WERI-Rb-1 (cell line): ENCODE measurements around the gene WEE2.

ENCODE experiments used
- DNase-seq: peaks from one replicate; pipeline ENCODE4 v3.0.0-alpha.2; 2020
- H3K27ac ChIP-seq: fragments of 250-450 bp; sonication (Bioruptor Pico); 2 replicates; pipeline ENCODE4 v1.5.1; 2020; ENCODE audit warnings: mild to moderate bottlenecking, moderate library complexity
- H3K27me3 ChIP-seq: fragments of 250-450 bp; sonication (Bioruptor Pico); 2 replicates; pipeline ENCODE4 v1.5.1; 2021; ENCODE audit warnings: mild to moderate bottlenecking, low read depth, moderate library complexity; ENCODE audit not compliant: insufficient read depth, severe bottlenecking
- H3K36me3 ChIP-seq: fragments of 250-450 bp; sonication (Bioruptor Pico); 2 replicates; pipeline ENCODE4 v1.5.1; 2020; ENCODE audit warnings: mild to moderate bottlenecking, moderate library complexity
- H3K4me3 ChIP-seq: 2 replicates; pipeline ENCODE4 v1.5.1; 2011; ENCODE audit warnings: low read depth, mild to moderate bottlenecking, control low read depth, low read length
- H3K9me3 ChIP-seq: fragments of 250-450 bp; sonication (Bioruptor Pico); 2 replicates; pipeline ENCODE4 v1.5.1; 2021; ENCODE audit warnings: mild to moderate bottlenecking, moderate library complexity; ENCODE audit not compliant: severe bottlenecking
- TF ChIP-seq, protein P1 (sequence below): IDR thresholded peaks from 2 replicates; pipeline ENCODE4 v1.5.1; 2011; ENCODE audit warnings: low read depth, mild to moderate bottlenecking, control low read depth, inconsistent platforms, low read length

WEE2 gene

DNA sequence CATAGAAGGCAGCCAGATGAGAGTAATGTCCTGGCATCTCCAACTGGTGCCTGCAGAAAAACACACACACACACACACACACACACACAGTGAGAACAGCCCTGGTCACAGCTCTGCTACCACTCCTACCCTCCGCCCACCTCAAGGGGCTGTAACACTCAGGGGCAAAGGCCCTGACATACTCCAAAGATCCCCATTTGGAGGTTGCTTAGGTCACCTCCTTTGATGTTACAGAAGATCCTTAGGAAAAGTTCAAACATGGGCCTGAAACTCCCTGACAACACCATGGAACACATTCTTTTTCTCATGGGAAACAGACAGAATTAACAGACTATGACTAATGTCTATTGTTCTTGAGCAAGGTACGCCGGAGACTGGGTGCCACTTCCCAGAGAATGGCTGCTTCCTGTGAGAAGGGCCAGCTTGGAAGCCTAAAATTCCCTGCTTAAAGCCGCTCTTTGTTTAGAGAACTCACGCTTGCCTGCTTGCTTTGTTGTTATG lies 33.9 kb upstream of the WEE2 start:
- Histone ChIP-seq H3K4me3 (no peak overlapping the region), H3K27me3 (no peaks in the 10 kb centered on the region), H3K36me3 (no peaks in the 10 kb centered on the region), H3K9me3 (no peaks in the 10 kb centered on the region), H3K27ac (no peak overlapping the region)
- TF ChIP-seq, protein P1, sequence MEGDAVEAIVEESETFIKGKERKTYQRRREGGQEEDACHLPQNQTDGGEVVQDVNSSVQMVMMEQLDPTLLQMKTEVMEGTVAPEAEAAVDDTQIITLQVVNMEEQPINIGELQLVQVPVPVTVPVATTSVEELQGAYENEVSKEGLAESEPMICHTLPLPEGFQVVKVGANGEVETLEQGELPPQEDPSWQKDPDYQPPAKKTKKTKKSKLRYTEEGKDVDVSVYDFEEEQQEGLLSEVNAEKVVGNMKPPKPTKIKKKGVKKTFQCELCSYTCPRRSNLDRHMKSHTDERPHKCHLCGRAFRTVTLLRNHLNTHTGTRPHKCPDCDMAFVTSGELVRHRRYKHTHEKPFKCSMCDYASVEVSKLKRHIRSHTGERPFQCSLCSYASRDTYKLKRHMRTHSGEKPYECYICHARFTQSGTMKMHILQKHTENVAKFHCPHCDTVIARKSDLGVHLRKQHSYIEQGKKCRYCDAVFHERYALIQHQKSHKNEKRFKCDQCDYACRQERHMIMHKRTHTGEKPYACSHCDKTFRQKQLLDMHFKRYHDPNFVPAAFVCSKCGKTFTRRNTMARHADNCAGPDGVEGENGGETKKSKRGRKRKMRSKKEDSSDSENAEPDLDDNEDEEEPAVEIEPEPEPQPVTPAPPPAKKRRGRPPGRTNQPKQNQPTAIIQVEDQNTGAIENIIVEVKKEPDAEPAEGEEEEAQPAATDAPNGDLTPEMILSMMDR, result no peak
- no peak for DNase-seq

DNA sequence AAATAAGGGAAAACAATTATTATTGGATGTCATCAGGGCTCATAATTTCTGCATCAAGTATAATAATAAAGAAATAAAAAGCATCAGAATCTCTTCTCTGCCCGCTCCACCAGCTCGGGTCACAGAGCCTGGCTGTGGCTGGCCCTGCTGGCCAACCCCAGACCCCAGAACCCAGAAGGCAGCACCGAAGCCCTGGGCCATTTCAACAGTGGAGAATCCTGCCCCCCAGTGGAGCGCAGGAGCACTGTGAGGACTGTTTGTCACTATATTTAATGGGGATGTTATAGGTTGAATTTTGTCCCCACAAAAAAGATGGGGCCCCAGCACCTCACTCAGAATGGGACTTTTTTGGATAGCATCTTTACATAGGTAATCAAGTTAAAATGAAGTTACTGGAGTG lies 33.5 kb upstream of the WEE2 start:
- peak; percentile 20 for DNase-seq

DNA sequence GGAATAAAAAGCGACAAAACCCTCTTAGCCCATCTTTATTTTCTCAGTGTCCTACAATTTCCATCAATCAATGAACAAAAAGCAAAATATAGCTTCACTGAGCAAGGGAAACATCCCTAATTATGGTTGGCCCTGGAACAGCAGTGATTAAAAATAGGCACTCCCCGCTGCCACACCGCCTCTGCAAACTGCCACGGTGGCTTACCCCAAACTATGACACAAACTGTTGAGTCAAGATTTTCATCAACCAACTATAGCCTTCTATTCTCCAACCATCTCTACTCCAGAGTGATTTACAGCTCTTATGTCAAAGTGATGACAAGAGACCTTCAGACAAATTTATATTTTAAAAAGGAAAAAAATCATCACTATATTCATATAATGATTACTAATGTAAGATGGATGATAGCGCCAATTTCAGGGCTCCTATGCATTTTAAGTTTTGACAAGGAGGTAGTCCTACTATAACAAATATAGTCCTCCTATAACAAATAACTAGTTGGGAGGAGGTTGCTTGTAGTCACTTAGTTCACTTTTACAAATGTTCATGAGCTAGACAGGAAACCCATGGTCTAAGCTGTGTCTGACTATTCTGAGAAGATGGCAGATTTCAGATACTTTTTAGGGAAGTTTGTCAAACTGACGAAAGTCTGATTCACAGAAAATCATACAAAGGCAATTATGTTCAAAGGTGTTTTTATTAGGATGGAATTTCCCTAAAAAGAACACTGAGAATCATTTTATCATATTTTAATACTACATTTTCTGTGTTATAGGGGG lies 32.5 kb upstream of the WEE2 start:
- no peak for DNase-seq
- Histone ChIP-seq H3K4me3 (no peak overlapping the region), H3K27ac (no peak overlapping the region), H3K36me3 (no peaks in the 10 kb centered on the region), H3K27me3 (no peaks in the 10 kb centered on the region), H3K9me3 (no peaks in the 10 kb centered on the region)
- TF ChIP-seq, protein P1, result no peak

More for the DNA sequence above, 33.5 kb upstream of the WEE2 start:
- Histone ChIP-seq H3K36me3 (no peaks in the 10 kb centered on the region), H3K27ac (no peak overlapping the region), H3K27me3 (no peaks in the 10 kb centered on the region), H3K4me3 (no peak overlapping the region), H3K9me3 (no peaks in the 10 kb centered on the region)
- TF ChIP-seq, protein P1, result peak; percentile 49

DNA sequence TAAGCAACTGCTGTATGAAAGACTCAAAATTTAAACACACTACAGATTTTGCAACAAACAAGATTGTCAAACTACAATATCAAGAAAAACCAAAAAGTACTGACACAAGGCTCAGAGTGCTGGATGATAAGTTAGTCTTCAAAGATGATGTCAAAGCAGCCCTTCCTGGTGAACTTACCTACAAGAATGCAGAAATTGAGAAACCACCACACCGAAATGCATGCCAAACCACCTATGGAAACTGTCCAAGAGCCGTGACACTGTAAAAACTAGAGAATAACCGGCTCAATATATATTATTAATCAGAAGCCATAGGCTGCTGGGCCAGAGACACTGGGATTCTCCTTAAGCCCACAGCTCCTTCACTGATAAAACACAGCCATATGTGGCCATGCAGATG lies 31.5 kb upstream of the WEE2 start:
- no peaks in the 10 kb centered on the region for H3K36me3 ChIP-seq
- TF ChIP-seq, protein P1, result no peak
- H3K9me3 ChIP-seq, result no peaks in the 10 kb centered on the region
- H3K27ac ChIP-seq, result no peak overlapping the region
- H3K27me3 ChIP-seq, result no peaks in the 10 kb centered on the region
- DNase-seq, result no peak
- H3K4me3 ChIP-seq, result no peak overlapping the region

GRCh38 chr7:141679014-141679413 lies 29.1 kb upstream of the WEE2 start:
- Histone ChIP-seq H3K36me3 (no peaks in the 10 kb centered on the region), H3K27me3 (no peaks in the 10 kb centered on the region), H3K27ac (no peak overlapping the region), H3K4me3 (no peak overlapping the region), H3K9me3 (no peaks in the 10 kb centered on the region)
- DNase-seq, result no peak
- TF ChIP-seq, protein P1, result no peak
